ENCODE data around the gene ZC3H12A. TPM values are rescaled to one million over a fixed set of nuclear protein-coding genes. Genes with fewer than 3 reads are reported as not detected.

Gene ZC3H12A
- total RNA-seq, 1 donor from 2014 or later = 51.6 TPM

GRCh38 chr1:37477198-37477931, 3.0 kb downstream of the ZC3H12A start:
- H3K27ac ChIP-seq = peak overlapping the region; percentile 98
- H3K36me3 ChIP-seq = peaks cover 3 to 23% of the 10 kb centered on the region in 2 donors
- intact Hi-C loops (cut with DNase I) = no loop called here
- no peaks in the 10 kb centered on the region for H3K9me3 ChIP-seq
- no peaks in the 10 kb centered on the region for H3K27me3 ChIP-seq
- TF ChIP-seq POLR2AphosphoS5 (IDR thresholded peaks at IDR 0.05; ENCODE audit: insufficient read depth in 1 of 2, low read depth in 1 of 2) (no peak), POLR2A (IDR thresholded peaks at IDR 0.05) (peak in 1 of 2 donors; percentile 0)
- TF ChIP-seq, protein P1, sequence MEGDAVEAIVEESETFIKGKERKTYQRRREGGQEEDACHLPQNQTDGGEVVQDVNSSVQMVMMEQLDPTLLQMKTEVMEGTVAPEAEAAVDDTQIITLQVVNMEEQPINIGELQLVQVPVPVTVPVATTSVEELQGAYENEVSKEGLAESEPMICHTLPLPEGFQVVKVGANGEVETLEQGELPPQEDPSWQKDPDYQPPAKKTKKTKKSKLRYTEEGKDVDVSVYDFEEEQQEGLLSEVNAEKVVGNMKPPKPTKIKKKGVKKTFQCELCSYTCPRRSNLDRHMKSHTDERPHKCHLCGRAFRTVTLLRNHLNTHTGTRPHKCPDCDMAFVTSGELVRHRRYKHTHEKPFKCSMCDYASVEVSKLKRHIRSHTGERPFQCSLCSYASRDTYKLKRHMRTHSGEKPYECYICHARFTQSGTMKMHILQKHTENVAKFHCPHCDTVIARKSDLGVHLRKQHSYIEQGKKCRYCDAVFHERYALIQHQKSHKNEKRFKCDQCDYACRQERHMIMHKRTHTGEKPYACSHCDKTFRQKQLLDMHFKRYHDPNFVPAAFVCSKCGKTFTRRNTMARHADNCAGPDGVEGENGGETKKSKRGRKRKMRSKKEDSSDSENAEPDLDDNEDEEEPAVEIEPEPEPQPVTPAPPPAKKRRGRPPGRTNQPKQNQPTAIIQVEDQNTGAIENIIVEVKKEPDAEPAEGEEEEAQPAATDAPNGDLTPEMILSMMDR (IDR thresholded peaks at IDR 0.05) = no peak
- H3K4me3 ChIP-seq = peak overlapping the region; percentile 84 to 87
- peaks cover 75% of the 10 kb centered on the region for H3K4me1 ChIP-seq
- peak in 1 of 2 donors; percentile 88 for DNase-seq (ENCODE audit: extremely low spot score in 2 of 2)

DNA sequence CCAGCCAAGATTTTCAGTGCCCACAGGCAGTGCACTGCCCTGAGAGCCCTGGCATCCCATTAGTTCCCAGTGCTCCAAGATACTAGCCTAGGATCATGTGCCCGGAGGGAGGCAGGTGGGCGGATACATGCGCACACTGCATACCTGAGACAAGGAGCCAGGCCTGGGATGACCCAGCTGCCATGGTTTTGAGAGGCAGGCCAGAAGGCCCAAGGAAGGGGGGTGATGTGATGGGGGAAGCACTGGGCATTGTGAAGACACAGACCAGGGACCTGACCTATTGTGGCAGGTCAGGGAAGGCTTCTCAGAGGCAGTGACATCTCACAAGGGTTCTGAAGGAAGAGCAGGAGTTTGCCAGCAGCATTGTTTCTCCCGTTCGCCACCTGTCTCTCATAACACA, 3.6 kb downstream of the ZC3H12A start:
- H3K4me3 ChIP-seq = peak overlapping the region; percentile 84 to 87
- DNase-seq (ENCODE audit: extremely low spot score in 2 of 2) = peak in 1 of 2 donors; percentile 87
- TF ChIP-seq POLR2A (IDR thresholded peaks at IDR 0.05) (no peak), POLR2AphosphoS5 (IDR thresholded peaks at IDR 0.05; ENCODE audit: insufficient read depth in 1 of 2, low read depth in 1 of 2) (no peak)
- TF ChIP-seq, protein P1 (IDR thresholded peaks at IDR 0.05) = no peak
- intact Hi-C loops (cut with DNase I) = no loop called here
- peak overlapping the region; percentile 98 for H3K27ac ChIP-seq
- no peaks in the 10 kb centered on the region for H3K27me3 ChIP-seq
- peaks cover 3 to 29% of the 10 kb centered on the region in 2 donors for H3K36me3 ChIP-seq
- H3K4me1 ChIP-seq = peaks cover 69% of the 10 kb centered on the region
- no peaks in the 10 kb centered on the region for H3K9me3 ChIP-seq

DNA sequence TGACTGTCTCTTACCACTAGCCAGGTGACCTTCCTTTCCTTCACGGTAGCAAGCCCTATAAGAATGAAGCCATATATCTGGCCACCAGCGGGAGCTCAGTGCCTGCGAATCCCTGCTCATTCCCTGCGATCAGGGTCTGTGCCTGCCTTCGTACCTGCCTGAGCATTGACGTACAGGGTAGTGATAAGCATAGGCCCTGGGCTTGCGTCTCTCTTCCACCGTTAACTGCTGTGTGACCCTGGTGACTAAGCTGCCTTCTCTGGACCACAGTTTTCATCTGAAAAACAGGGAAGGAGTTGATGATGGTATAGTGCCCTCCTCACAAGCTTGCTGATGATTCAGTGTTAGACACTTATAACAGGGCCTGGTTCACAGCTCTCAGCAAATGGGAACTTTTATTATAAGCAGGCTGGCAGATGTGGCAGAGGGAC, 4.1 kb downstream of the ZC3H12A start:
- TF ChIP-seq, protein P1 (IDR thresholded peaks at IDR 0.05) = no peak
- TF ChIP-seq POLR2AphosphoS5 (IDR thresholded peaks at IDR 0.05; ENCODE audit: insufficient read depth in 1 of 2, low read depth in 1 of 2) (no peak), POLR2A (IDR thresholded peaks at IDR 0.05) (no peak)
- intact Hi-C loops (cut with DNase I) = no loop called here
- Histone ChIP-seq H3K4me3 (peak overlapping the region; percentile 36 to 84), H3K36me3 (peaks cover 3 to 34% of the 10 kb centered on the region in 2 donors), H3K9me3 (no peaks in the 10 kb centered on the region), H3K27ac (peak overlapping the region; percentile 98), H3K4me1 (peaks cover 64% of the 10 kb centered on the region), H3K27me3 (no peaks in the 10 kb centered on the region)
- DNase-seq (ENCODE audit: extremely low spot score in 2 of 2) = no peak

DNA sequence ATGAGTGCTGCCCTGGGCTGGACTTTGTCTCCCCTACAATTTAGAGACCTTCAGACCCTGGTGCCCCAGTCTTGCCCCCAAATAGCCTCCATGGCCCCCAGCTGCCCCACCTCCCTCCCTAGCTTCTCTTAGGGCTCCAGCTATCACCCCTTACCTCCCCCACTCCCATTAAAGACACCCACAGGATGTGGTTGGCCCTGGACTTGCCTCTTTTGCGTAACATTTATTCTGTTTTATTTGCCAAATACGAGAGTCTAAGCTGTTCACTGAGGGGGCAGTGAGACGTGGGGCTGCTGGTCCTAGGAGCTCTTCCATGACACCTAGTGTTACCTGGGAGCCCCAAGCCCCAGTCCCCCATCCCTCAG, 4.5 kb downstream of the ZC3H12A start:
- intact Hi-C loops (cut with DNase I) = no loop called here
- peaks cover 60% of the 10 kb centered on the region for H3K4me1 ChIP-seq
- DNase-seq (ENCODE audit: extremely low spot score in 2 of 2) = no peak

More for the DNA sequence above, 4.5 kb downstream of the ZC3H12A start:
- H3K27me3 ChIP-seq = no peaks in the 10 kb centered on the region
- peaks cover 3 to 38% of the 10 kb centered on the region in 2 donors for H3K36me3 ChIP-seq
- H3K9me3 ChIP-seq = no peaks in the 10 kb centered on the region
- H3K27ac ChIP-seq = peak overlapping the region; percentile 98
- no peak for TF ChIP-seq POLR2A (IDR thresholded peaks at IDR 0.05)
- TF ChIP-seq, protein P1 (IDR thresholded peaks at IDR 0.05) = no peak
- TF ChIP-seq POLR2AphosphoS5 (IDR thresholded peaks at IDR 0.05; ENCODE audit: insufficient read depth in 1 of 2, low read depth in 1 of 2) = no peak
- peak overlapping the region; percentile 35 to 36 for H3K4me3 ChIP-seq

Data from vagina (tissue), 2 donors.